TTC549 (cell line): ENCODE results near the gene FBXL17.

Experiments used
- FAIRE-seq: peaks from 2 replicates; lab custom pipeline; 2012; peaks lifted over from hg19 to GRCh38; lab: Jason Lieb, UNC

Gene FBXL17

GRCh38 chr5:108149369-108149768 is 232.5 kb downstream of the FBXL17 start:
- FAIRE-seq, result no peak

- peak; percentile 65 for FAIRE-seq
Observed at GRCh38 chr5:108148715-108149139, 233.2 kb downstream of the FBXL17 start.

GRCh38 chr5:108146222-108146621 is 235.7 kb downstream of the FBXL17 start:
- no peak for FAIRE-seq

- no peak for FAIRE-seq
Observed at GRCh38 chr5:108145351-108145750, 236.5 kb downstream of the FBXL17 start.

GRCh38 chr5:108144332-108144731 is 237.6 kb downstream of the FBXL17 start:
- FAIRE-seq, result no peak

GRCh38 chr5:108143581-108143980 is 238.3 kb downstream of the FBXL17 start:
- FAIRE-seq, result no peak

GRCh38 chr5:108141676-108142075 is 240.2 kb downstream of the FBXL17 start:
- FAIRE-seq, result no peak

GRCh38 chr5:108136493-108136892 is 245.4 kb downstream of the FBXL17 start:
- FAIRE-seq, result no peak

- no peak for FAIRE-seq
Observed at GRCh38 chr5:108129129-108129528, 252.8 kb downstream of the FBXL17 start.

- no peak for FAIRE-seq
Observed at GRCh38 chr5:108125771-108126511, 256.0 kb downstream of the FBXL17 start.

GRCh38 chr5:108124596-108124995 is 257.3 kb downstream of the FBXL17 start:
- no peak for FAIRE-seq

- no peak for FAIRE-seq
Observed at GRCh38 chr5:108122702-108123101, 259.2 kb downstream of the FBXL17 start.

GRCh38 chr5:108118813-108119514 is 262.9 kb downstream of the FBXL17 start:
- FAIRE-seq, result no peak

GRCh38 chr5:108115673-108116072 is 266.2 kb downstream of the FBXL17 start:
- FAIRE-seq, result no peak

GRCh38 chr5:108113950-108114349 is 267.9 kb downstream of the FBXL17 start:
- FAIRE-seq, result no peak

- FAIRE-seq, result no peak
Observed at GRCh38 chr5:108111736-108112135, 270.2 kb downstream of the FBXL17 start.

- FAIRE-seq, result no peak
Observed at GRCh38 chr5:108109059-108109458, 272.8 kb downstream of the FBXL17 start.

GRCh38 chr5:108104448-108104847 is 277.4 kb downstream of the FBXL17 start:
- no peak for FAIRE-seq

- no peak for FAIRE-seq
Observed at GRCh38 chr5:108102463-108102862, 279.4 kb downstream of the FBXL17 start.

- no peak for FAIRE-seq
Observed at GRCh38 chr5:108101821-108102220, 280.1 kb downstream of the FBXL17 start.

- no peak for FAIRE-seq
Observed at GRCh38 chr5:108101130-108101529, 280.8 kb downstream of the FBXL17 start.

GRCh38 chr5:108094800-108095199 is 287.1 kb downstream of the FBXL17 start:
- no peak for FAIRE-seq

GRCh38 chr5:108093186-108093585 is 288.7 kb downstream of the FBXL17 start:
- FAIRE-seq, result peak; percentile 48

GRCh38 chr5:108090946-108091345 is 291.0 kb downstream of the FBXL17 start:
- no peak for FAIRE-seq
